NCI-H2081 (cell line): ENCODE data around the gene KATNAL1.

Experiments
- DNase-seq, 2 experiments: peaks; one replicate each; lab custom pipeline; 2025; lab: John Stamatoyannopoulos, UW

KATNAL1 gene

DNA sequence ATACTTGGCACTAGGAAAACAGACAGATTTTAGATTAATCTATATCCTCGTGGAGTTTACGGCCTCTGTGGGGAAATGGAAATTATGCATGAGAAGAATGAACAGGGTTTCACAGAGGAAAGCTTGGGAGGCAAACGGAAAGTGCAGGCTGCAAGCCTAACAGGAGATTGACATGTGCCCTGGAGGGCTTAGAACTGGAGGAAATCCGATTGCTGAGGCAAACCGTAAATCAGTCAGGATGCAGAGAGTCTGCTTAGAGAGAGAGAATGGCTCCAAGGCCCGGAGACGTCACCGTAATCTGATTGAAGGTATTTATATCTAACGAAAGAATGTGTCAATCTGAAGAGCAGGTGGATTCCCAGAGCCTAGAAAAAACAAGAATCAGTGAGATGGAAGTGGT lies 143.2 kb downstream of the KATNAL1 start:
- DNase-seq: no peak

DNA sequence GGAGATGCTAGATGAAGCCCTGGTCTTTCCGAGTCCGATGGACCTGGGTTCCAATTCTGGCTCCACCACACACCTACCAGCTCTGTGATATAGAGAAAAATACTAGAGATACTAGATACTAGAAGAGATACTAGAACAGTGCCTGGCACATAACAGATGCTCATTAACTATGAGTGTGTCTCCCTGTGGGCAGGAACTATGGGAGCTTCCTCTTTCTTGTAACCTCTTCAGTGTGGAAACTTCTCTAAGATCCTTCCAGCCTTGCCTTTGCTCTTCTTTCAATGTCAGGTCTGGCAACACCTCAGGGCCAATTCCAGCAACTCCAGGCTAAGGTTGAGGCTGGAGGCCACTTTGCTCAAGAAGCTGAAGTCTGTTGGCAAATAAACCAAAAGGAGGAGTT lies 143.9 kb downstream of the KATNAL1 start:
- DNase-seq: no peak

DNA sequence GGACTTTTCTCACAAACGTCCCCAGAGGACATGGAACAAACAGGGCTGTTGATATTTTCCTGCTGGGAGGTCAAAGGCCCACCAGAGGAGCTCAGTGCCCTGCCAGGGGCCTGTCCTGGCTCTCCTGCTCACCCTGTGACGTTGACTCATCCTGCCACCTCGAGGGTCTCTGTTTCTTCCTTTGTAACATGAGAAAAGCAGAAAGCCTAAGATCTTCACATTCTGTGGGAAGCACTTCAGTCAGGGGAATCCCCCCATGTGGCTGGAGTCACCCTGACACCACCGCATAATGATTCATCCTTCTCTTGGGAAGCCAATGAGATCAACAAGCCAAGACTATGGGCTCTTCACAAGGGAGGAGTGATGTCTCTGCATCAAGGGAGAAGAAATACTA lies 147.9 kb downstream of the KATNAL1 start:
- no peak for DNase-seq

DNA sequence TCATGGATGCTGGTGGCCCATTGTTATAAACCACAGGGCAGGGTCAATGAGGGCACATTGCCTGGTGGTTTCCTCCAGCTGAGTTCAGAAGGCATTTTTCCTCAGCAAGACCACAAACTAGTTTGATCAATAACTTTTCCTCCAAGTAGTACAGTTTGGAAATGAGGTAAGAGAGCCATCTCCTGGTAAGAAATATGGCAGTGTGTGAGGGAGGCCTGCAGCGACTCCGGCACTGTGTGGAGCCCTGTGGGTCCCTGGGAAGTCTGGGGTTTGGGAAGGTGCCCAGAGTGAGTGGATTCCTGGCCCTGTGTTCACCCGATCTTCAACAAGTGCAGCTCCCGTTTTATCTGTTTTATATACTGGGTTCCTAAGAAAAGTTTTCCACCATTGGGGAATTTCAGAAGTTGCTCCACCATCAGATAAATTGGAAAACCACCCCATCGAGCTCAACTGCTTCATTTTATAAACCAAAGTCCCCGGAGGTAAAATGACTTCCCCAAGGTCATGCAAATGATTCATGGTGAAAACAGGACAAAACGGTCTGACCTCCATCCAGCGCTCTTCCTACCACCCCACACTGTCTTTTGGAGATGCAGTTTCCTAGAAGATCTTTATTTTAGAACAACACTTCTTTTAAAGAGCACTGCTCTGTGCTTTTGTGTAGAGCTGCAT lies 148.4 kb downstream of the KATNAL1 start:
- DNase-seq: no peak

DNA sequence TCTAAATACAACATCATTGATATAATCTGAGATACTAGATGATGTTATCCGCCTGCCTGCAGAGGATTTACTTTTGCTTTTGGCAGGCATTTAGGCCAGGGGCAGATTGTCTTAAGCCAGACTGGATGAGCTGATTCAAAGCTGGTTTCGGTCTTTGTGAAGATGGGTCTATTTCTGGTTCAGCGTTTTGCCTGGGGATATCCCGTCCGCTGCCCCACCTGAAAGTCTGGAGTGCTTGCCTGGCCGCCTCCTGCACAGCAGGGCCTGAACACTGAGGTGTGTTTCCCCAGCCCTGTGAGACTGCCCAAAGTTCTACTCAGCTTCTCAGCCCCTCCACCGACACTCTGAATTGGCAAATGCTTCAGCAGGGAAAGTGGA lies 149.7 kb downstream of the KATNAL1 start:
- DNase-seq: no peak

DNA sequence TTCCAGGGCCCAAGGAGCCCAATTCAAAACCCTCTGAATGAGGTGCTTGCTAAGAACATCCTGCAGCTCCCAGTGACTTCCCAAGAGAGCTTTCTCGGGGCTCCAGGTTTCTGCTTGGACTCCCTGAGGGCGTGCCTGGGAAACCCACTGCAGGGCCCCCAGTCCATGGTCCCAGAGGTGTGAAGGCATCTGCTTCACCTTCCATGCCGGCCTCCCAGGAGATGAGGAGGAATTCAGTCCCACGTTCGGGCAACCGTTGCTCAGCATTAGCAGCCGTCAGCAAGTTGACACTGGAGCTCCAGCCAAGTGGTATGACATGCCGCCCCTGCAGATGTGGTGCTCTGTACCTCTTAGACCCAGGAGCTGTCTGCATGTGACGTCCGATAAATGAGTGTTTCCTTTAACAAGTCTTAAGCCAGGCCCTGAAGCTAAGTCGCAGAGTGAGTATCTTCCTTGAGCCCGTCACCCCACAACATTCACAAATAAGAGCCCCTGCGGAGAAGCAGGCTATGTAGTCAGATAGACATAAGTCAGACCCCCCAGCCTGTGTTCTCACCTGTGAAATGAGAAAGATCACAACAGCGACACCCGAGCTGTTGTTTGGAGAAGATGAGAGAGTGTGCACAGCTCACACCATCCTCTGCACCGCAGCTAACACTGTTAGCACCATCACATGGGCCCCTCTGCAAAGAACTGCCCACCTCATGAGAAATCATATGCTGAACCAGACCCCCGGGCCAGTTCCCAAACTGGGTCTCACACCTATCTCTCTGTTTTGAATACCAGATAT lies 150.3 kb downstream of the KATNAL1 start:
- DNase-seq: no peak

DNA sequence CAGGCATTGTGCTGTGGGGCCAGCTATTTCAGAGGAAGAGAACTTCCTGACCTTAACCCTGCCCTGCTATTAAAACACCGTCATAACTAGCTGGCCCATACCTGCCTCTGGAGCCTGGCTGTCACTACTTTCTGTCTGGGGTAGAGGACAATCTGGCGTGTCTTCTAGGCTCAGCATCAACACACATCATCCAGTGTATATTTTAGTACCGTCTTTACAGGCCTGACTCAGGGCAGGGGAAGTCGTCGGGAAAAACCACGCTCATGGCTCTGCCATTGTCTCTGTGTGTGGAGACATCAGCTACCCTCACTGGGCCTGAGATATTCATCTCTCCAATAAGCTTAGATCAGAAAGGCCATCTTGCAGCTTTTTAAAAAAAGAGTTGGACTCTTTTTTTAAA lies 151.1 kb downstream of the KATNAL1 start:
- DNase-seq: no peak

DNA sequence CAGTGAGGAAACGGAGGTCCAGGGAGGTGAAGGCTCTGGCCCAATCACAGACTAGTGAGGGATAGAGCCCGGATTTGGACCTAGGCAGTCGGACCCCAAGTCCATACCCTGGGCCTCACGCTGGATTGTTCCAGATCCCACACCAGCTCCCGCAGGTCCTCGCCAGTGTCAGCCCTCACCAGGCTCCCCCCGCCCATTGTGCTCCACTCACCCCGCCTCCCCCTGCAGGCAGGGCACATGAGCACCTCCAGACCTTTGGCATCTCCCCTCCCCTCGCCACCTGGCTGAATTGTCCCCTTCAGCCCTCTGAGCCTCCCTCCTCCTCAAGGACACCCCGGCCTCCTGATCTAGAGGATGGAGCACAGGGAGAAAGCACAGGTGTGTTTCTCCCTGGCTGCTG lies 152.4 kb downstream of the KATNAL1 start:
- no peak for DNase-seq

DNA sequence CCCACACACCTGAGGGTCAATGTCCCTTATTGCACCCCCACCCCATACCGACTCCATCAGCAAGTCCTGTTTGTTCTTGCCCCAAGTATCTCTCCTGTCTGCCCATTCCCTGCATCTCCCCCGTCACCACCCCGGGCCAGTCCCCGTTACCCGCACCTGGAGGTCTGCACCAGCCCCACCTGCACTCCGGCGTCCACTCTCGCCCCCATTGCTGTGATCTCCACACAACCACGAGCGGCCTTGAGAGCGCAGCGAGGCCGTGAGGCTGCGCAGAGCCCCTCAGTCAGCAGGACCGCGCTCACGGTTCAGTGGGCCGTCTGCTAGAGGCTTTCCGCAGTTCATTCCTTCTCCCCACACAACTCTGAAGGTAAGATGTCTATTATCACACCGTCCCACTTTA lies 152.8 kb downstream of the KATNAL1 start:
- DNase-seq: no peak

DNA sequence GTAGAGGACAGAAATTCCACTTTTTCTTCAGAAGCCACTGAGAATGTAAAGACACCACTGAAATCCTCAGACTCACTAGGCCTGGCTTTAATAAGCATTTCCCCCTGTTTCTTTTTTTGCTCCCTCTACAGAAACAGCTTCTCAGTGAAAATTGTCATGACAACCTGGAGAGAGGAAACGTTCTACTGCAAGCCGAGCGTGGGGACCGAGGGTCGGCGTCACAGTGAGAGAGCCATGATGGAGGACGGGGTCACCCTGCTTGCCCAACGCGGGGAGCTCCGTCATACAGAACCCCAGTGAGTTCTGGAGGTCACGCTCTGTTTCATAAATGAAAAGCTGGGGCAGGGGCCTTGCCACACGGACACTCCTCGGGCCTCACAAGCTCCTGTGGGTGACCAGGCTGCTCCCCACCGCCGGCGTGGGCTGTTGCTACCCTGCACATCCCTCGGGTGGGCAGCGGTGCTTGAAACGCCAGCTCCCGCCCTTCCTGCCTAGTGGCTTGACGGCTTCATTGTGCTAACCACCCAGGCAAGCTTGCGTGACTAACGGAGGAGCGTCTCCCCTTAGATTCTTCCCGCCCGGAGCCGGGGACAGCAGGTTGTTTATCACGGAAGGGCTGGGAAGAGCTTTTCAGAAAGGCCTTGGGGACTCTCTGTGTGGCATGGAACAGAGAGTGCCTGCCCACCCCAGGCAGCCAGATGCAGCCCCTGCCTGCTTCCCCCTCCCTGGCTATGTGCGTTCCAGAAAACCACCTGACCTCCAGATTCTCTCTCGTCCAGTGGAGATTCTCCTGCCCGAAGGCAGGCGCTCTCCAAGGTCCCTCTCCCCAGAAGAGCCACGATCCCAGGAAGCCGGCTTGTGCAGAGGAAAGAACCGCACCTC lies 153.6 kb downstream of the KATNAL1 start:
- no peak for DNase-seq
